Sigmoid colon (tissue), 7 donors: ENCODE results near the gene ARHGEF7. TPM values are rescaled to one million over a fixed set of nuclear protein-coding genes. Genes with fewer than 3 reads are reported as not detected.

Source experiments
- DNase-seq: peaks from one replicate; pipeline ENCODE4 v3.0.0-alpha.2; 2019
- H3K27ac ChIP-seq, 4 donors: fragments of 200-600 bp; sonication (generic); one replicate each; pipeline ENCODE4 v1.5.1; 2016 to 2019; ENCODE audit warnings: mild to moderate bottlenecking in 1 of 4
- H3K27me3 ChIP-seq, 3 donors: fragments of 200-600 bp; sonication (generic); one replicate each; pipeline ENCODE4 v1.5.1; 2019; ENCODE audit warnings: mild to moderate bottlenecking in 1 of 3
- H3K36me3 ChIP-seq, 4 donors: fragments of 200-600 bp; sonication (generic); one replicate each; pipeline ENCODE4 v1.5.1; 2016 to 2019
- H3K4me1 ChIP-seq, 4 donors: fragments of 200-600 bp; sonication (generic); one replicate each; pipeline ENCODE4 v1.5.1; 2017 to 2019
- H3K4me3 ChIP-seq, 4 donors: fragments of 200-600 bp; sonication (generic); one replicate each; pipeline ENCODE4 v1.5.1; 2017 to 2019; ENCODE audit warnings: mild to moderate bottlenecking in 2 of 4, moderate library complexity in 1 of 4
- H3K9me3 ChIP-seq, 4 donors: fragments of 200-600 bp in 3 of 4; sonication (generic) in 3 of 4; one replicate each; pipeline versions ENCODE4 v1.5.1 to v1.6.1; 2013 to 2019
- EP300 ChIP-seq, 4 donors: sonication (generic); formaldehyde crosslinking; IDR thresholded peaks; one replicate each; pipeline ENCODE4 v1.6.1; 2017; ENCODE audit warnings: antibody characterized with exemption in 4 of 4
- POLR2A ChIP-seq, 2 donors: fragments of 450-650 bp; IDR thresholded peaks; one replicate each; pipeline ENCODE4 v1.6.1; 2016; ENCODE audit warnings: antibody characterized with exemption in 2 of 2, mild to moderate bottlenecking in 2 of 2, moderate library complexity in 2 of 2
- POLR2AphosphoS5 ChIP-seq, 4 donors: sonication (generic); formaldehyde crosslinking; IDR thresholded peaks; one replicate each; pipeline ENCODE4 v1.6.1; 2017; ENCODE audit warnings: antibody characterized with exemption in 4 of 4
- WGBS, 2 donors: extraction: QIAGEN DNeasy Blood & Tissue Kit; methylation state at CpG; one replicate each; pipeline ENCODE4 v1.1.7; 2013; 5-methylcytosine and 5-hydroxymethylcytosine counted together
- intact Hi-C: fragments of 100-400 bp; cut with DNase I; formaldehyde crosslinking; loops from one replicate; pipeline ENCODE4 v1.15.1; 2023
- polyA plus RNA-seq, 3 donors: library from polyadenylated mRNA; stranded (reverse); fragments of 200-250 nt; gene quantifications; one replicate each; pipeline ENCODE4 v1.2.3, GENCODE V29; 2013
- total RNA-seq, 4 donors: library from RNA; depleted of rRNA; stranded (reverse); fragments of >200 nt; gene quantifications; one replicate each; pipeline ENCODE4 v1.1.0, GENCODE V29; 2016
- TF ChIP-seq, protein P1 (sequence below), 4 experiments: fragments of 450-650 bp in 3 of 4; fragments of 200-600 bp in 1 of 4; IDR thresholded peaks; one replicate each; pipeline ENCODE4 v1.5.1; 2016 to 2019; ENCODE audit warnings: antibody characterized with exemption in 4 of 4, mild to moderate bottlenecking in 3 of 4, moderate library complexity in 2 of 4
- donor health status: healthy with polysubstance abuse.
- donor health status: Bipolar disorder and iron deficiency.
- donor health status: healthy.

The ARHGEF7 gene
- total and polyA plus RNA-seq, 7 donors, result 8.4 to 79.8 (median 41.0) TPM

DNA sequence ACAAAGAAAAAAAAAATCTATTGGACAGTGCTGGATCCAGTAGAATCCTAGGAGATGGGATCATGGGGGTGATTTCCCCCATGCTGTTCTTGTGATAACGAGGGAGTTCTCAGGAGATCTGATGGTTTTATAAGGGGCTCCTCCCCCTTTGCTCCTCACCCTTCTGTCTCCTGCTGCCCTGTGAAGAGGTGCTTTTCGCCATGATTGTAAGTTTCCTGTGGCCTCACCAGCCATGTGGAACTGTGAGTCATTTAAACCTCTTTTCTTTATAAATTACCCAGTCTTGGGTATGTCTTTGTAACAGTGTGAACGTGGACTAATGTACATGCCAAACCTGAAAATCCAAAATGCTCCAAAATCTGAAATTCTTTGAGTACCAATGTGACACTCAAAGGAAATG is 45.5 kb downstream of the ARHGEF7 start:
- H3K27ac ChIP-seq, result no peak overlapping the region
- intact Hi-C loops, result no loop called here
- H3K27me3 ChIP-seq, result no peaks in the 10 kb centered on the region
- no peak overlapping the region for H3K4me3 ChIP-seq
- WGBS, 2 donors, result 95 to 97% methylated on average over 3 of the region's 3 CpGs
- no peaks in the 10 kb centered on the region for H3K36me3 ChIP-seq
- DNase-seq, result no peak
- peaks cover 0 to 27% (median 12%) of the 10 kb centered on the region in 4 donors for H3K4me1 ChIP-seq
- no peaks in the 10 kb centered on the region for H3K9me3 ChIP-seq
- TF ChIP-seq POLR2A (IDR thresholded peaks at IDR 0.05) (no peak), POLR2AphosphoS5 (IDR thresholded peaks at IDR 0.05) (no peak), EP300 (IDR thresholded peaks at IDR 0.05) (no peak)
- TF ChIP-seq, protein P1, sequence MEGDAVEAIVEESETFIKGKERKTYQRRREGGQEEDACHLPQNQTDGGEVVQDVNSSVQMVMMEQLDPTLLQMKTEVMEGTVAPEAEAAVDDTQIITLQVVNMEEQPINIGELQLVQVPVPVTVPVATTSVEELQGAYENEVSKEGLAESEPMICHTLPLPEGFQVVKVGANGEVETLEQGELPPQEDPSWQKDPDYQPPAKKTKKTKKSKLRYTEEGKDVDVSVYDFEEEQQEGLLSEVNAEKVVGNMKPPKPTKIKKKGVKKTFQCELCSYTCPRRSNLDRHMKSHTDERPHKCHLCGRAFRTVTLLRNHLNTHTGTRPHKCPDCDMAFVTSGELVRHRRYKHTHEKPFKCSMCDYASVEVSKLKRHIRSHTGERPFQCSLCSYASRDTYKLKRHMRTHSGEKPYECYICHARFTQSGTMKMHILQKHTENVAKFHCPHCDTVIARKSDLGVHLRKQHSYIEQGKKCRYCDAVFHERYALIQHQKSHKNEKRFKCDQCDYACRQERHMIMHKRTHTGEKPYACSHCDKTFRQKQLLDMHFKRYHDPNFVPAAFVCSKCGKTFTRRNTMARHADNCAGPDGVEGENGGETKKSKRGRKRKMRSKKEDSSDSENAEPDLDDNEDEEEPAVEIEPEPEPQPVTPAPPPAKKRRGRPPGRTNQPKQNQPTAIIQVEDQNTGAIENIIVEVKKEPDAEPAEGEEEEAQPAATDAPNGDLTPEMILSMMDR (IDR thresholded peaks at IDR 0.05), result no peak

DNA sequence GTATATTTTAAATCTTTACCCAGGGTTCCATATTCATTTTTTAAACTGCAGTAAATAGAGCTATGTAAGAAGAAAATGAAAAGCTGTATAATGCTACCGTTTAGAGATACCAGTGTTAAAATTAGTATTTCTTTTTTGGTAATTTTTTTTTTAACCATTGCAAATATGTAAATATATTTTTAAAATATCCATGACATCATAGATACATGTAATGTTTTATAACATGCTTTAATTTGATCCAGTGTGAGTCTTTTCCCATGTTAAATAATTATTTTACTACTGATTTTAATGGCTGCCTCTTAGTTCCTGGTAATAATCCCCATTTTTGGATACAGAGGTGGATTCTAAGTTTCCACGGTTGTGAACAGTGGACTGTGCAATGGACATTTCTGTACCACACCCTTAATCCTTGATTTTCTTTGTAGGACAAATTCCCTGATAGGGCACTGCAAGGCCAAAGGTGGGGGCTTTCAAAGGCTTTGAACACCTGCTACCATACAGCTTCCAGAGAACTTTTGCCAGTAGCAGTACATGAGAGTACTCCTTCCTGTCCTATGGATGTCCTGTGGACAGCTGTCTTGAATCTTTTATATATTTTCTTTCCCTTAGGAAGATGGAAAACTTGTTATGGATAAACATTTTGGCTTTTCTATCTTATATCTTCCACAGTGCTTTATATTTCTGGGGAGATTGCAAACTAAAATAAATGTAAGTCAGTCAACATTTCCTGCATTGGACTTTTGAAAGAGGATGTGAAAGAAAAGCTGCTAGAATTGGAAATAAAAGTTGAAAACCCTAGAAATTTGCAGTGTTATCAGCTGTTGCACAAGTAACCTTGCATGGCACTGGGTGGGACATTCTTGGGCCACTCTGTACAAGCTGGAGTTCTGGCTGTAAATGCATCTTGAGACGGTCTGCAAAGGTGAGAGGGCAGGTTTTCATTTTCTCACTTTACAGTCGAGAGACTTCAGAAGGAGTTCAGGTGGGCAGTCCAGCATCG is 46.8 kb downstream of the ARHGEF7 start:
- Histone ChIP-seq H3K4me1 (peaks cover 0 to 21% (median 15%) of the 10 kb centered on the region in 4 donors), H3K9me3 (no peaks in the 10 kb centered on the region), H3K36me3 (no peaks in the 10 kb centered on the region), H3K27me3 (no peaks in the 10 kb centered on the region), H3K27ac (no peak overlapping the region), H3K4me3 (no peak overlapping the region)
- intact Hi-C loops, result no loop called here
- DNase-seq, result no peak
- WGBS, 2 donors, result 85 to 88% methylated on average over 5 of the region's 5 CpGs
- TF ChIP-seq POLR2AphosphoS5 (IDR thresholded peaks at IDR 0.05), result no peak
- no peak for TF ChIP-seq EP300 (IDR thresholded peaks at IDR 0.05)
- TF ChIP-seq, protein P1 (IDR thresholded peaks at IDR 0.05), result no peak
- no peak for TF ChIP-seq POLR2A (IDR thresholded peaks at IDR 0.05)

DNA sequence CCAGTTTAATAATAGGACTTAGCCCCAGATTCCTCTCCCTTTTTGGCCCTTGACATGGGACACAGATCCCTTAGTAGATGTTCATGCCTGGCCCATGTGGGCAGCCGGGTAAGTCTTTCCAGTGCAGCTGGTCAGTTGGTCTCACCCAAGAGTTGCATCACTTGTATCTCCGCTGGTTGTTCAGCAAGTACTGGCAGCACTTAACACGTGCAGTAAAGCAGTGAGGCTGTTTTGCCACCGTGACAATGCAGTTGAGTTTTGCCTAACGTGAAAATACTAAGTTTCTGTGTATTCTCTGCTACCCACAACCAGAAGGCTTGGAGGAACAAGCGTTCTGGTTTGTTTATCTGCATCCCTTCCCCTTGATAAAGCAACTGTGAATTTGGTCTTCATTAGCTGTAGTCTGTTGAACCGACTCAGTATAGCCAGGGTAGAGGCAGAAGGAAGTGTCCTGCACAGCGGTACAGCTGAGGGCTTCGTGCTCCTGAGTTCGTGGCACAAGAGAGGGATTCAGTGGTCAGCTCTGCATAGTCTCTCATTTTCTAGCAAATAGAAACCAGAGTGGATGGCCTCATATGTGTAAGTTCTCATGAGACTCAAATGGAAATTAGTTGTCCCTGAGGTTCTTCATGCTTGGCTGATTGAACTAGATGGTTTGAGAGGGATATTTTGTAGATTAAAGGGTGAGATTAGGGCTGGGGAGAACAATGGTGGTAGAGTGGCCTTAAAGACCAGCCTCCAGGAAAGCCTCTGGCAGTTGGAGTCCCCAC is 50.3 kb downstream of the ARHGEF7 start:
- Histone ChIP-seq H3K4me1 (peaks cover 0 to 30% (median 11%) of the 10 kb centered on the region in 4 donors), H3K9me3 (no peaks in the 10 kb centered on the region), H3K27ac (no peak overlapping the region), H3K27me3 (no peaks in the 10 kb centered on the region), H3K36me3 (no peaks in the 10 kb centered on the region), H3K4me3 (no peak overlapping the region)
- TF ChIP-seq POLR2A (IDR thresholded peaks at IDR 0.05), result no peak
- TF ChIP-seq EP300 (IDR thresholded peaks at IDR 0.05), result no peak
- no peak for TF ChIP-seq POLR2AphosphoS5 (IDR thresholded peaks at IDR 0.05)
- TF ChIP-seq, protein P1 (IDR thresholded peaks at IDR 0.05), result no peak
- DNase-seq, result no peak
- intact Hi-C loops, result no loop called here
- 88 to 95% methylated on average over 10 of the region's 10 CpGs for WGBS, 2 donors

DNA sequence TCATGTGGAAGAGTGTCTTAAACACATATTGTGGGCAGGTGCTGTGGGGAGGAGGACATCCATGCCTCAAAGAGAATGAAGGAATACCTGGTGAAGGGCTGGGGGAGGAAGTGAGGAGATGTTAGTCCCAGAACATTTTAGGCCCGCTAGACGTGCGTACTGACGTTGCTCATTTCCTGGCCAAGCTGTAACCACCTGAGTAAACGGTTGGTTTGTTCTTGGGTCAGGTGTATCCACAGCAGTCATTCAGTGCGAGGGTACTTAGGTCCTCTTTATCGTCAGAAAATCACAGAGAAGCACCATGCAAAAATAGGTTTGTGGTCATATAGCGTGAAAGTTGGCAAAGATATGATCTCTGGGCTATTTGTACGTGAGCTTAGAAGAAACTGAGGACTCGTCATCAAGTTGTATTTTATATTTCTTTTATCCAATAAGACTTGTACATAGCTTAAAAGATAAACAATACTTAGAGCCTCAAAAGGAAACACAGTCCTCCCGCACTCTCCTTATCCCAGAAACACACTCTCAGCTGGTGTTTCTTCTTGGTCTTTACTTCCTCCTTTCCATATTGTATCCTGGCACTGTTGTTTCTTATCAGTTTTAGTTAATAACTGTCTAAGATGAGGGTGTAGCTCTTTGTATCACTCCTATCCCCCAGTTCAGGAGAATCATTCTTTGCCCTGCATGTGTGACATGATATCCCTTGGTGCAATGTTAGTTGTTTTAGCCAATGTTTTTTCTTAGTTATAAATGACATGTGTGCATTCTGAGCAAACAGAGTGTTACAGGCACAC is 52.0 kb downstream of the ARHGEF7 start:
- peaks cover 0 to 44% (median 17%) of the 10 kb centered on the region in 4 donors for H3K4me1 ChIP-seq
- no peaks in the 10 kb centered on the region for H3K9me3 ChIP-seq
- WGBS, 2 donors, result 20 to 39% methylated on average over 11 of the region's 11 CpGs
- no peak for DNase-seq
- H3K36me3 ChIP-seq, result peaks cover 0 to under 1% (median 0%) of the 10 kb centered on the region in 4 donors
- intact Hi-C loops, result no loop called here
- TF ChIP-seq POLR2AphosphoS5 (IDR thresholded peaks at IDR 0.05), result no peak
- TF ChIP-seq, protein P1 (IDR thresholded peaks at IDR 0.05), result no peak
- no peak for TF ChIP-seq POLR2A (IDR thresholded peaks at IDR 0.05)
- no peak for TF ChIP-seq EP300 (IDR thresholded peaks at IDR 0.05)
- no peak overlapping the region for H3K4me3 ChIP-seq
- H3K27ac ChIP-seq, result no peak overlapping the region
- no peaks in the 10 kb centered on the region for H3K27me3 ChIP-seq
